Stimulated activated memory B cell treated with anti-CD40 and anti-IgM and Interleukin-4, amounts not matched to agents 10 μg/mL and 1 μg/mL and 100 μg/mL, for 72 hours (primary cell): Measurements from ENCODE around the gene IQCH.
A peak's percentile ranks its signal among the peaks of the same experiment; 100 is the strongest.

ENCODE experiments used
- ATAC-seq: fragments of 150-1000 bp; cut with Tn5 transposase; 2 replicates; pipeline ENCODE4 v1.10.0; 2021
- H3K27ac Mint-ChIP-seq: one replicate; pipeline ENCODE4 v1.8.0; 2022; ENCODE audit warnings: mild to moderate bottlenecking, mixed read lengths
- H3K27me3 Mint-ChIP-seq: one replicate; pipeline ENCODE4 v1.8.0; 2022; ENCODE audit warnings: mixed read lengths
- H3K36me3 Mint-ChIP-seq: one replicate; pipeline ENCODE4 v1.8.0; 2022; ENCODE audit warnings: mixed read lengths
- H3K4me1 Mint-ChIP-seq: one replicate; pipeline ENCODE4 v1.8.0; 2022; ENCODE audit warnings: mixed read lengths
- H3K4me3 Mint-ChIP-seq: one replicate; pipeline ENCODE4 v1.8.0; 2022; ENCODE audit warnings: mild to moderate bottlenecking, moderate library complexity, mixed read lengths
- H3K9me3 Mint-ChIP-seq: one replicate; pipeline ENCODE4 v1.8.0; 2022; ENCODE audit warnings: mixed read lengths

IQCH gene

DNA sequence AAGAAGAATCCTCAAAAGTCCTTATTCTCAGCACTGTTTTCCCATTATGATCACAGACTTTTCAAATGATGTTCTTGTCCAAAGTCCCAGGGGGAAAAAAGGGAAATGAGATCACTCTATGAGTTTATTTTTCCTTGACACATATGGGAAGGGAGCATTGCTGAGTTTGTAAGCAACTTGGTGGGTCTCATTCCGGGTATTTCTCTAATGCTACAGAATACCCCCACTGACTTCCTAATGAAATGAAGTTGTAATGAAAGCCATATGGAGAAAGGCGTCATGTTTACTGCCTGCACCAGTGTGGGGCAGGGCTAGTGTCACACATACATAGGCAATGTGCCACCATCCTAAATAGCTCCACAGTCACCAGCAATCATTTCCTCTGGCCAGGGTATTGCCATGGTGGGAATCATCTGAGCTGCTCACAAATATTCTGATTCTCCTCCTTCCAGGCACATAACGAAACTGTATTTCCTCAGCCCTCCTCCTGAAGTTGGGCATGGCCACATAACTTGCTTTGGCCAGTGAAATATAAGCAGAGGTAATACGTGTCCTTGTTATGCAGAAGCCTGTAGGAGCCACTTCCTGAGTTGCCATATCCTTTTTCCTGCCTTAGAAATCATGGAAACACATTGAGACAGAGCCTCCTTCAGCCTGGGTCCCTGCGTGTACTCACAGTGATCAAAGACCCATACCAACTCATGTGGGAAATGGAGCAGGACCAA is 225.4 kb downstream of the IQCH start:
- H3K9me3 Mint-ChIP-seq = peaks cover 2% of the 10 kb centered on the region
- H3K4me1 Mint-ChIP-seq = peaks cover 7% of the 10 kb centered on the region
- H3K27me3 Mint-ChIP-seq = no peaks in the 10 kb centered on the region
- no peak for ATAC-seq
- no peak overlapping the region for H3K4me3 Mint-ChIP-seq
- H3K27ac Mint-ChIP-seq = no peak overlapping the region
- peaks cover 33% of the 10 kb centered on the region for H3K36me3 Mint-ChIP-seq

DNA sequence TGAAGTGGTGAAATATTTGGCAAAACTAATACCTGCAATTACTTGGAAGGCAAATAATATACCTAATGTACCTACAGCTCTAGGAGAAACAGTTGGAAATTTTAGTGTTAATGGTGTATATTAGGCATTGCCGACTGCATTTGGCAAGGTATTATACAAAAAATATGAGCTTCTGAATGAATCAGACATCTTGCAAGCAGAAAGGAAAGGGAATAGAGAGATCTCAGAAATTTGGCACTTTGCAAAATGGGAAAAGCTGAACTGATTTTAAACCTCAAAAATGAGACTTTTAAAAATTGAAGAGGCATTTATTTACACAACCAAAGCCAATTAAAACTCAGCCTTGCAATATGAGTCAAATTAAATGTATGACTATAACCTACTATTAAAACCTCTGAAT is 226.2 kb downstream of the IQCH start:
- ATAC-seq = no peak
- Mint-ChIP-seq H3K9me3 (peaks cover 2% of the 10 kb centered on the region), H3K4me3 (no peak overlapping the region), H3K4me1 (peaks cover 7% of the 10 kb centered on the region), H3K36me3 (peaks cover 41% of the 10 kb centered on the region), H3K27me3 (no peaks in the 10 kb centered on the region), H3K27ac (no peak overlapping the region)

DNA sequence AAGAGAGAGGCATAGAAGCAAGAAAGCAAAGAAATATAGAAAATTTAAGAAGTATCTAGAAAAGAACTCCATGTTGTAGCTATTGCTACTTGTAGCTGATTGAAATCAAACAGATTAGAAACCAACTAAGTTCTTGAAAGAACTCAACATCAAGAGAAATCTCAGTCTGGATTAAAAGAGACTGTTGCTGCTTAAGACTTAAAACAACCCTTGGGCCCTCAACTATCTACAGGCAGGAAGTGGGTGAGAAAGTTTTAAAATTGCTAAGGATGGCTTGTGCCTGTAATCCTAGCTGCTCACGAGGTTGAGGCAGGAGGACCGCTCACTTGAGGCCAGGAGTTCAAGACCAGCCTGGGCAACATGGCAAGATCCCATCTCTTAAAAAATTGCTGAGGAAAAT is 227.1 kb downstream of the IQCH start:
- no peaks in the 10 kb centered on the region for H3K27me3 Mint-ChIP-seq
- peaks cover 2% of the 10 kb centered on the region for H3K9me3 Mint-ChIP-seq
- ATAC-seq = no peak
- peaks cover 48% of the 10 kb centered on the region for H3K36me3 Mint-ChIP-seq
- peaks cover 7% of the 10 kb centered on the region for H3K4me1 Mint-ChIP-seq
- H3K27ac Mint-ChIP-seq = no peak overlapping the region
- H3K4me3 Mint-ChIP-seq = no peak overlapping the region

DNA sequence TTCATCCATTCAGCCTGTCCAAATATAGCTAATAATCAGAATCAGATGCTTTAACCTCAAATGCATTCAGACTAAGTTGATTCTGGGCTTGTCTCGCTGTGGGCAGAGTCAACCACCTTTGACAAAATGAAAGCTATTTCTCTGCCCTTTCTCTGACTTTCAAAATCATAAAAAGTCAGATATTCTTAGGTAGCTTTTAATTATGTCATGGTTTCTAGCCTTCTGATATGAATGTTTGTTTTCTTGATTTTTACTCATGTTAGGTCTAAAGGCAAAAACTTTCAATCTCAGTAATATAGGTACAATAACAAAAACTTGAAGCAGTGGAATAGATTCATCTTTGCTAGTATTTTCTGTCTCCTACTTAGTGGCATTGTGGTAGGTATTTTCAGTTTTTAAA is 241.0 kb downstream of the IQCH start:
- H3K4me1 Mint-ChIP-seq = no peaks in the 10 kb centered on the region
- H3K27ac Mint-ChIP-seq = no peak overlapping the region
- ATAC-seq = no peak
- H3K36me3 Mint-ChIP-seq = peaks cover 18% of the 10 kb centered on the region
- H3K27me3 Mint-ChIP-seq = no peaks in the 10 kb centered on the region
- no peaks in the 10 kb centered on the region for H3K9me3 Mint-ChIP-seq
- no peak overlapping the region for H3K4me3 Mint-ChIP-seq

DNA sequence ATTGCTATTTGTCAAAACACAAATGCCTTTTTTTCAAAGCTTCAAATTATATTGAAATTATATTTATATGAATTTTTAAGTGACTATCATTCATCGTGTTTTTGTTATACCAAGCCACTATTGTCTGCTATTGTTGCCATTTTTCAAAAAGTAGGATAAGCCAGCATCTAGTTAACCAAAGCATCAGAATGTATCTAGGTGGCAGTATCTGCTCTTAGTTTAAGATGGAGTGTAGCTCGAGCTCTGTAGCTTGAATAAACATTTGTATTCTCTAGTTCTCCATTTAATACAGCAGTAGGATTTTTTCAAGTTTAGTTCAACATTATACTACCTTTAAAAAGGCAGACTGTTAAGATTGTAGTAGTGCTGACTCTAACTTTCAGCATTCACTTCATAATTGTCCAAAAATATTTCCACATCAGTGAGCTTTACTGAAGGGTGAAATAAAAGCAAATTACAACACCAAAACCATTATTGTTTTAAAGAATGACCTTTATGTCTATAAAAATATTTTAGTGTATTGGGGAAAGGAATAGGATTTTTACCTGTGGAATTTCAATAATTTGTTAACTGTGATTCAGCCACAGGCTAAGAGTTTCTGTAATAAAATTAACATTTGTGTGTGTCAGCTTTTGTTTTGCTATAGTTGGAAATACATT is 246.7 kb downstream of the IQCH start:
- ATAC-seq = no peak
- peaks cover 9% of the 10 kb centered on the region for H3K36me3 Mint-ChIP-seq
- H3K4me3 Mint-ChIP-seq = no peak overlapping the region
- no peak overlapping the region for H3K27ac Mint-ChIP-seq
- peaks cover 14% of the 10 kb centered on the region for H3K4me1 Mint-ChIP-seq
- no peaks in the 10 kb centered on the region for H3K9me3 Mint-ChIP-seq
- H3K27me3 Mint-ChIP-seq = no peaks in the 10 kb centered on the region

DNA sequence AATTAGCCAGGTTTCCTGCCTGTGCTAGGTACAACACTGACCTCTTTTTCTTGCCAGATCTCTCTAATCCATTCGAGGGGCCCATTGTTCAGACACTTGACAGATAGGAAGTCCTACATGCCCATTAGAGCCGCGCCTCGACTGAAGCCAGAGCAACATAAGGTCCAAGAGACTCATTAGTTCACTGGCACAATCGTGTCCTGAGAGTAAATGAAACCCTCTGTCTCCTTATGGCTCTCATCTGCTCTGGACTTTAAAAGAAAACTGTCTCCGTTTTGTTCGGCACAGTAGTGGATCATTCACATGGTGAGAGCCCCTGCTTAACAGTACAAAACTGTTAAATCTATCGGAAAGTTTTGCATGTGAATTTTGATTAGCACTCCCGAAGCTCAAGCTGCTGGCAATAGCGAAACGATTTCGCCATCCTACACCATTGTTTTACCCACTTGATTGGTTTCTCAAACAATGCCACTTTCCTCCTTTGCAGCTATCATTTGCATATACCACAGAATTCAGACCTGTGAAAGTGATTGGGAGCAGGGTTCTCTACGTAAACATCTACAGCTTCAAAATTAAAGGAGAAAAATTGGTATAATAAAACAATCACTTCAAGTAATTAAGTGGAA is 247.4 kb downstream of the IQCH start:
- Mint-ChIP-seq H3K4me3 (no peak overlapping the region), H3K27ac (no peak overlapping the region), H3K27me3 (no peaks in the 10 kb centered on the region), H3K36me3 (peaks cover 5% of the 10 kb centered on the region), H3K9me3 (no peaks in the 10 kb centered on the region), H3K4me1 (peaks cover 21% of the 10 kb centered on the region)
- ATAC-seq = no peak

DNA sequence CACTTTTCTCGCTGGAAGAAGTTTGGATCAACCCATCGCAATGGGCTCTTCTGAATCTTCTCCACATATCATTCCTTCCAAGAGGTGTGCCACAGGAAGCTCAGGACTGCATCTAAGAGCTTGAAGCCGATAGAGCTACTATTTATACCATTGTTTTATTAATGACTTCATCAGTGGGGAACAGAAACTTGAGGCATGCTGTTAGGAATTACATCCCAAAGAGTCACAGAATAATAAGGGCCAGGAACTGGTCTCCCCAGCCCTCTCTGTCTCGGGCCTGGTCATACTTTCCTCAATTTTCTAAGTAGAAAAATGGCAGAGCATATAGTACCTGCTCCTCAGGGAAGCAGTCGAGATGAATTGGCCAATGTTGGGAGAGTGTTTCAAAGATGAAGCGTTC is 249.5 kb downstream of the IQCH start:
- Mint-ChIP-seq H3K4me1 (peaks cover 22% of the 10 kb centered on the region), H3K36me3 (no peaks in the 10 kb centered on the region), H3K27ac (no peak overlapping the region), H3K27me3 (no peaks in the 10 kb centered on the region), H3K9me3 (no peaks in the 10 kb centered on the region), H3K4me3 (no peak overlapping the region)
- no peak for ATAC-seq

DNA sequence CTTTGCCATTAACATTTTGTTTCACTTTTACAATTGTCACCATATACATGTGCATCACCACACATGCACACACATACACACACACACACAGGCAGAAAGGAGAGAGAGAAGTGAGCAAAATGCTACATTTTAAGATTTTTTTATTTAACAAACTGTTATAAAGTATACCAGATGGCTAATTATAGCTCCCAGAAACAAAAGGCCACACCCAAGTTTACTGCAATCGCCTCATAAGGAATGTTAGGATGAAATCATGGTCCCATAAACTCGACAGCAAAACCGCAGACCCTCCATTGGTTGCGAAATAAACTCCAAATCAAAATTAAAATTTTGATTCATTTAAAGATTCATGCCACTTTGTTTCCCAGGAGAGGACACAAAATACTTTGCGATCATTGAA is 250.2 kb downstream of the IQCH start:
- peaks cover 22% of the 10 kb centered on the region for H3K4me1 Mint-ChIP-seq
- no peak for ATAC-seq
- H3K27ac Mint-ChIP-seq = no peak overlapping the region
- H3K4me3 Mint-ChIP-seq = no peak overlapping the region
- H3K36me3 Mint-ChIP-seq = no peaks in the 10 kb centered on the region
- H3K9me3 Mint-ChIP-seq = no peaks in the 10 kb centered on the region
- H3K27me3 Mint-ChIP-seq = no peaks in the 10 kb centered on the region

DNA sequence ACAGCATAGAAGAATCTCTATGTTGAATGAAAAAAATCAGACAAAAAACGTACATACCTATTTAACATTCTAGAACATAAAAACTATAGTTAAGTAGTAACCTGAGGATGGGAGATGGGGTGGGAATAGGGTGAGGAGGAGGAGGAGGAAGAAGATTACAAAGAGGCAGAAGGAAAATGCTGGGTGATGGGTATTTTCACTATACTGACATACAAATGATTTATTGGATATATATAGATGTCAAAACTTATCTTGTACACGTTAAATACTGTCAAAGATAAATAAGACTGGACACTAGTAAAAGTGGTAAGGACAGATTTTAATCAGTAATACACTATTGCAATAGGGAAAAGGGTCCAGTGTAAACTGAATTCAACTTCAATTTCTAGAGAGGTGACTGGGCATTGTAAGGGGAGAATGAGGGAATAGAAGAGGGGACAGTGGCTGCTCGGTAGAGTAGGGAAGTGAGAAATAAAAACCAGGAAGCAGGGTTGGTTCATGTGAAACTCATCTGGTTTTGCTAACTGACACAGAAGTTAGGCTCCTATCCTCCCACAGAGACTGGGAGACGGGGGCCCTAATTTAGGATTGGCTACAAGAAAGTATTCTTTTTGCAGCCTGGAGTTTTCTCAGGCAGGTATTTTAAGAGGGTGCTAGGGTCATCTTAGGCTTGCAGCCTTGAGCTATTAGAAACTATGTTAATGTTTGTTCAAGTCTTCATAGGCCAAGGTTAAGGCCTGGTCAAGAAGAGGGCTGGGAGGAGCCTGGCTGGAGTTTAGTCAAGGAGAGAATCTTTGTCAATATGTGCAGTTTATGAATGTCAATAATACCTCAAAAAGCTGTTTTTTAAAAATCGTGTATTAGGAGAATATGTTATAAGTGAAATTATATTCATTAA is 251.3 kb downstream of the IQCH start:
- Mint-ChIP-seq H3K36me3 (peaks cover 5% of the 10 kb centered on the region), H3K4me3 (no peak overlapping the region), H3K4me1 (peaks cover 22% of the 10 kb centered on the region), H3K27ac (no peak overlapping the region), H3K27me3 (no peaks in the 10 kb centered on the region), H3K9me3 (no peaks in the 10 kb centered on the region)
- ATAC-seq = peak; percentile 47

DNA sequence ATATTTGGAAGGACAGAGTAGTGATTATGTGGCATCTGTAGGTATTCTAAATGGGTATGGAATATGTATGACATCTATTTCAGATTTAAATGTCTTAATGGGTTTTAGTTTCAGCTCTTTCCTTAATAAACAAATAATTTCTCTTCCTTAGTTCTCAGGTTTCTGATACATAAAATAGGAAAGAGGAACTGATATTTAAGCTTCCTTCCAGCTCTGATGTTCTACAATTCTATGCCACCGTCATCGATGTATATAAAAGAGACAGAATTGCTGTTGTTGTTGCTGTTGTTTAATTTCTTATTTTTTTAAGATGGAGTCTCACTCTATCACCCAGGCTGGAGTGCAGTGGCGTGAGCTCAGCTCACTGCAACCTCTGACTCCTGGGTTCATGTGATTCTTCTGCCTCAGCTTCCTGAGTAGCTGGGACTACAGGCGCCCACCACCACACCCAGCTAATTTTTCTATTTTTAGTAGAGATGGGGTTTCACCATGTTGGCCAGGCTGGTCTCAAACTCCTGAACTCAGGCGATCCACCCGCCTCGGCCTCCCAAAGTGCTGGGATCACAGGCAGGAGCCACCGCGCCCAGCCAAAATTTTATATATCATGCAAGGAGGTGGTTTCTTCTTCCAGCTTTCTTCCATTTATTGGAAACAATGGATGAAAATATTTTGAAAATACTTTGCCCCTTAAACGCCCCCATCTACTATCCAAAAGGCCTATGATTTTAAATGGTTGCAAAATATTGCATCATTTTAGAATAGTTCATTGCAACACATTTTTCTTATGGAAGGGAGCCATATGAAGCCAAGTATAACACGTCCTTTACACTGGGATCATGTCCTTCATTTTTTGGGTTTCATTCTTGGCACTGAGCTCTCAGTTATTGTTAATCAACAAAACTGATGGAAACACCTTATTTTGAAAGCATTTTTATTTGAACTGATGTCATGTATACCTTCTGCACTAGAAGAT is 252.5 kb downstream of the IQCH start:
- no peak for ATAC-seq
- Mint-ChIP-seq H3K27me3 (no peaks in the 10 kb centered on the region), H3K4me3 (no peak overlapping the region), H3K27ac (no peak overlapping the region), H3K4me1 (peaks cover 18% of the 10 kb centered on the region), H3K36me3 (peaks cover 9% of the 10 kb centered on the region), H3K9me3 (no peaks in the 10 kb centered on the region)

DNA sequence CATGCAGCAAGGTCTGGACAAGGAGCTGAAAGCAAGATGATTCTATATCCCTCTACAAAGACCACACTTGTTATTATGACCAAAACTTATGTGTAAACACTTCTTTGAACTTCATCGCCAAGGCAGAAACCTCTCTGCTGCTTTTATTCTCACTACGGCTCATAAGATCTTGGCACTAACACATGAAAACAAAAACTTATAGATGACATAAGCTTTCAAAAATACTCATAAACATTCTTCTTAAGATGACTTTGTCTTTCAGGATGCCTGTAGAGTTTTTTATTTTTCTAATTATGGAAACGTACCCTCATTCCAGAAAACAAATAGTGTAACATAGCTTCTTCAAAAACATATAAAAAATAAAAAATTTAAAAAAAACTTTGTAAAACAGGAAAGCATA is 253.8 kb downstream of the IQCH start:
- H3K9me3 Mint-ChIP-seq = no peaks in the 10 kb centered on the region
- H3K27me3 Mint-ChIP-seq = no peaks in the 10 kb centered on the region
- H3K27ac Mint-ChIP-seq = no peak overlapping the region
- H3K4me1 Mint-ChIP-seq = peaks cover 16% of the 10 kb centered on the region
- no peak overlapping the region for H3K4me3 Mint-ChIP-seq
- no peak for ATAC-seq
- peaks cover 22% of the 10 kb centered on the region for H3K36me3 Mint-ChIP-seq

DNA sequence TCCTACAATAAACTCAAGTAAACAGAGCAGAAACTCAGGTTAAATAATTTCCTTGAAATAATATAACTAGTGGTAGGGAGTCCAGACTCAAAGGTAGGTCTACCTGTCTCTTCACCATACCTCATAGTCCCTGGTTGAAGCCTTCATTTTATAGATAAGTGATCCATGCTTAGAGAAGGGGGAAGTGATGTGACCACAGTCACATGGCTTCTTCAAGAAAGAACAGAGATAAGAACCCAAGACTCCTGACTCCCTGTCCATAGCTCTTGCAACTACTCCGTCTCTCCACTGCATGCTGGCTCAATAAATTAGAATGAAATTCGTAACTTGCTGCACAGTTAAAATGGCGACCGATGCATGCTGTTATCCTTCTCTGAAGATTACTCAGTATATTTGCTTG is 255.3 kb downstream of the IQCH start:
- Mint-ChIP-seq H3K27me3 (no peaks in the 10 kb centered on the region), H3K4me3 (no peak overlapping the region), H3K36me3 (peaks cover 27% of the 10 kb centered on the region), H3K27ac (no peak overlapping the region), H3K4me1 (peaks cover 16% of the 10 kb centered on the region), H3K9me3 (no peaks in the 10 kb centered on the region)
- ATAC-seq = no peak

DNA sequence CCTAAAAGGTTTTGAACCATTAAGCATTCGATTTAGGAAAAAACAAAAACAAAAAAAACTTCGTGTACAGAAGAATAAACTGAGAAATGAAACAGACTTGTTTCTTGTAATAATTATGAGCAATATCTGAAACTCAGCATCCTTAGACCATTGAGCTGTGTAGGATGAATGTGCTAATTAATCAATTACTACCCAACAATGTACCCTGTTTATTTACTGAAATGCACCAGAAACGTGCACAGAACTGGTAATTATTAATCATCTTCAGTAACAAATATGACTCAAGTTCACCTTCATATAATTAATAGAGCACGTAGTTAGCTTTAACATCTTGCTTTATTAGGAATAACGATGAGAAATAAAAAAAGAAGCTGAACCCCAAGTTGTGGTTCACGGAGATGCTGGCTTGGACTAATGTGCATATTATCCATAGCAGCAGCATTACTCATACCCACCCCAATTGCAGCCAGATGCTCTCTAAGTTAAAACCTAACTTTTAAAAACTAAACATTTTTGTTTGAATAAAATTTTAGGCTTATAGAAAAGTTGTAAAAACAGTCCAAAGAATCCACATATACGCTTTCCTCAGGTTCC is 256.1 kb downstream of the IQCH start:
- peaks cover 14% of the 10 kb centered on the region for H3K4me1 Mint-ChIP-seq
- no peak overlapping the region for H3K4me3 Mint-ChIP-seq
- no peaks in the 10 kb centered on the region for H3K27me3 Mint-ChIP-seq
- H3K9me3 Mint-ChIP-seq = no peaks in the 10 kb centered on the region
- ATAC-seq = no peak
- H3K36me3 Mint-ChIP-seq = peaks cover 31% of the 10 kb centered on the region
- H3K27ac Mint-ChIP-seq = no peak overlapping the region

DNA sequence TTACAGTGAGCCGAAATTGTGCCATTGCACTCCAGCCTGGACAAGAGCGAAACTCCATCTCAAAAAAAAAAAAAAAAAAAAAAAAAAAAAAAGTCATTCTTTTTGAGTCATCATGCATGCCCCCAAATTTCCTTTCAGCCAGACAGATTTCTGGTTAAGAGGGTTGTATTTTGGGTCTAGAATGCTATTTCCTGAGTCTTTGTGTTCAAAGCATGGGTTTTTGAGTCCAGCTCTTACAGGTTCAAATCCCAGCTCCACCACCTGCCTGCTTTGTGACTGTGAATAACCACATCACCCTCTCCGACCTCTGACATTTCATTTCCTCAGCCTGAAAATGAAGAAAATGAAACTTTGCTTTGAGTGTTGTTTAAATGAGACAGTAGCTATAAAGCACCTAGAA is 257.0 kb downstream of the IQCH start:
- Mint-ChIP-seq H3K4me1 (peaks cover 5% of the 10 kb centered on the region), H3K27me3 (no peaks in the 10 kb centered on the region), H3K4me3 (no peak overlapping the region), H3K9me3 (no peaks in the 10 kb centered on the region), H3K27ac (no peak overlapping the region), H3K36me3 (peaks cover 31% of the 10 kb centered on the region)
- ATAC-seq = no peak
